HL-60 (cell line): Measurements from ENCODE around the gene PTPRN2.

Source experiments
- DNase-seq, 2 experiments: peaks; one replicate each; pipeline ENCODE4 v3.0.0-alpha.2; 2010 to 2020; ENCODE audit warnings: low read depth in 1 of 2, low spot score in 1 of 2
- H3K27ac ChIP-seq: fragments of 250-450 bp; sonication (Bioruptor Pico); replicated peaks from 2 replicates; pipeline ENCODE4 v1.5.1; 2020; ENCODE audit warnings: mild to moderate bottlenecking, moderate library complexity
- H3K27me3 ChIP-seq: fragments of 250-450 bp; sonication (Bioruptor Pico); 2 replicates; pipeline ENCODE4 v1.5.1; 2021; ENCODE audit warnings: mild to moderate bottlenecking, moderate library complexity; ENCODE audit not compliant: insufficient read depth, poor library complexity, severe bottlenecking
- H3K4me3 ChIP-seq: replicated peaks from 2 replicates; pipeline ENCODE4 v1.5.1; 2011; ENCODE audit warnings: mild to moderate bottlenecking, control low read depth, low read length; ENCODE audit not compliant: insufficient read depth
- CTCF ChIP-seq: IDR thresholded peaks from one replicate; pipeline ENCODE4 v1.5.1; 2011; ENCODE audit warnings: low read length, control low read depth, inconsistent platforms; ENCODE audit not compliant: insufficient read depth
- GABPA ChIP-seq: IDR thresholded peaks from 2 replicates; pipeline ENCODE4 v1.6.1; 2012; ENCODE audit warnings: low read depth
- POLR2AphosphoS5 ChIP-seq: IDR thresholded peaks from 2 replicates; pipeline ENCODE4 v1.6.1; 2012; ENCODE audit warnings: low read depth
- REST ChIP-seq: IDR thresholded peaks from 2 replicates; pipeline ENCODE4 v1.6.1; 2012; ENCODE audit warnings: low read depth; ENCODE audit not compliant: insufficient replicate concordance
- SPI1 ChIP-seq: IDR thresholded peaks from 2 replicates; pipeline ENCODE4 v1.6.1; 2012; ENCODE audit warnings: low read depth, mild to moderate bottlenecking, borderline replicate concordance

PTPRN2 gene

GRCh38 chr7:157876469-157877285 is 710.9 kb downstream of the PTPRN2 start:
- H3K4me3 ChIP-seq = no peak overlapping the region

GRCh38 chr7:157875230-157876179 is 712.1 kb downstream of the PTPRN2 start:
- DNase-seq = peak; percentile 5 to 36
- Histone ChIP-seq H3K4me3 (no peak overlapping the region), H3K27ac (no peak overlapping the region), H3K27me3 (no peaks in the 10 kb centered on the region)
- no peak for TF ChIP-seq REST
- TF ChIP-seq CTCF = peak; percentile 65

More at GRCh38 chr7:157876469-157877285, 710.9 kb downstream of the PTPRN2 start:
- Histone ChIP-seq H3K27me3 (no peaks in the 10 kb centered on the region), H3K27ac (no peak overlapping the region)
- TF ChIP-seq GABPA = no peak
- no peak for TF ChIP-seq REST
- TF ChIP-seq CTCF = no peak
- no peak for TF ChIP-seq POLR2AphosphoS5
- TF ChIP-seq SPI1 = no peak
- DNase-seq = no peak

GRCh38 chr7:157874870-157875229 is 712.8 kb downstream of the PTPRN2 start:
- no peak for TF ChIP-seq GABPA
- TF ChIP-seq SPI1 = no peak
- no peak for TF ChIP-seq POLR2AphosphoS5
- no peak for TF ChIP-seq REST
- TF ChIP-seq CTCF = no peak
- Histone ChIP-seq H3K27ac (no peak overlapping the region), H3K4me3 (no peak overlapping the region), H3K27me3 (no peaks in the 10 kb centered on the region)
- DNase-seq = peak in 1 of 2 experiments; percentile 26
